ENCODE results near the gene CCDC38.
A peak's percentile ranks its signal among the peaks of the same experiment; 100 is the strongest.

CCDC38 gene

DNA sequence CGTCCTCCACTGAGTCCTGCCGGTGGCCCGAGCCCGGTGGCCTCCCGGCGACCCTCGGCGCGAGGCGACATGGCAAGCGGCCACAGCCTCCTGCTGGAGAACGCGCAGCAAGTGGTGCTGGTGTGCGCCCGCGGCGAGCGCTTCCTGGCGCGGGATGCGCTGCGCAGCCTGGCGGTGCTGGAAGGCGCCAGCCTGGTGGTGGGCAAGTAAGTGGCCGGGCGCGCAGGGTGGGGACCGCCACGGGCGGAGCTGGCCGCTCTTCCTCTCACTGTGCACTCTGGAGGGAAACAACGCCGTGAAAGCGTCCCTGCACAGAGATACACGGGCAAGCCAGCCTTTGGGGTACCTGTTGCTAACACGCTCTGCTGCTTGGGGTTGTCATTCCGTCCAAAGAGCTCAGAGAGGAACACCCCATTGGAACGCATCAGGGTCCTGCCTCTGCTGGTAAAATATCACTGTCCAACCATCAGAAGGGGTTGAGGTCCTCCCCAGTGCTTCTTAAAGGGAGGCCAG, 972 bp upstream of the CCDC38 start, which contains the start of gene AMDHD1:
Gene AMDHD1, plus strand, starts transcription at position 2 of the 513 bp plus-strand sequence. Its CDS starts 68 bp downstream, at position 70.
- H3K27me3 ChIP-seq (replicated peaks; ENCODE audit: control insufficient read depth, insufficient read depth, low read length, poor library complexity, severe bottlenecking), result no peaks in the 10 kb centered on the region
- DNase-seq, result peak; percentile 26 to 39 (median 35)
- H3K4me1 ChIP-seq (ENCODE audit: control insufficient read depth, insufficient read depth, low read length, poor library complexity, severe bottlenecking), result peaks cover 6% of the 10 kb centered on the region
- no peaks in the 10 kb centered on the region for H3K36me3 ChIP-seq (ENCODE audit: control insufficient read depth, insufficient read depth, low read length)
- H3K4me3 ChIP-seq (ENCODE audit: insufficient read depth, low read depth, low read length, poor library complexity, severe bottlenecking), result peak within 1 kb of the TSS; percentile 93
- peak within 1 kb of the TSS; percentile 71 for H3K27ac ChIP-seq (ENCODE audit: insufficient read depth, low read length, poor library complexity, severe bottlenecking)
- no peaks in the 10 kb centered on the region for H3K9me3 ChIP-seq (ENCODE audit: control insufficient read depth, low read length)

DNA sequence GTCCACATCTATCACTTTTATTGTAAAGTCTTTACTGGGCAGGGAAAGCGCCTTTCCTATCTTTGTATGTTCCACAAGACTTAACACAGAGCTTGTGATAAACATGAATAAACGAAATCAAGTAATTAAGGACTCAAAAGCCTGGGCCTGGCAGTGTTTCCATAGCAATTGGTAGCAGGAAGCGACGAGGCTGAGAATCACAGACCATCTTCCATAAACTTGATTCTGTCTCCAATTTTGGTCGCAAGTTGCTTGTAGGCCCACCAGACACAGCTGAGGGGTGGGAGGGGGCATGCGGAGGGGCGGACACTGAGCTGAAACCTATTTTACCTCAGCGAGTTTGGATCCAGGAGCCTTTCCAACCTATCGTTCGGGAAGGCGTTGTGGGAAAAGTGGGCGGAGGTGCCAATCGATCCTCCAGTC, 302 bp downstream of the CCDC38 start:
- H3K4me1 ChIP-seq (ENCODE audit: control insufficient read depth, insufficient read depth, low read length, poor library complexity, severe bottlenecking), result peaks cover 6% of the 10 kb centered on the region
- no peaks in the 10 kb centered on the region for H3K9me3 ChIP-seq (ENCODE audit: control insufficient read depth, low read length)
- no peaks in the 10 kb centered on the region for H3K36me3 ChIP-seq (ENCODE audit: control insufficient read depth, insufficient read depth, low read length)
- no peaks in the 10 kb centered on the region for H3K27me3 ChIP-seq (replicated peaks; ENCODE audit: control insufficient read depth, insufficient read depth, low read length, poor library complexity, severe bottlenecking)
- DNase-seq, result no peak
- peak overlapping the region; percentile 93 for H3K4me3 ChIP-seq (ENCODE audit: insufficient read depth, low read depth, low read length, poor library complexity, severe bottlenecking)
- peak overlapping the region; percentile 71 for H3K27ac ChIP-seq (ENCODE audit: insufficient read depth, low read length, poor library complexity, severe bottlenecking)

DNA sequence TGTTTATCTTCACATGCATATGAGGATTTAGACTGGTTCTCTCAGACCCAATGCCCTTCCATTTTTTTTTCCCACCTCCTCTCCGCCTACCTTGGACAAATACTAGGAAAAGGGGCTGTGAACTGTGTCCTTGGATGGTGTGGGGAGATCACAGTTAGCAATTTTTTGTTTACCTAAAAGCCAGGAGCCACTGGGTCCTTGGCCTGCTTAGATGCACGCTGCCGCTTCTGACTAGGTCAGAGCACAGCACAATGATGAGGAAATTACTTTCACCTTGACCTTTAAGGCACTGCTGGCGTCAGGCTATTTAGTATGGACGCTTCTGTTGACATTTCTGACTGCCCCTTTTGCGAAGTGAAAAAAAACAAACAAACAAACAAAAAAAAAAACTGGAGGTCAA, 1.9 kb downstream of the CCDC38 start:
- DNase-seq, result no peak
- Histone ChIP-seq H3K9me3 (ENCODE audit: control insufficient read depth, low read length) (no peaks in the 10 kb centered on the region), H3K27me3 (replicated peaks; ENCODE audit: control insufficient read depth, insufficient read depth, low read length, poor library complexity, severe bottlenecking) (no peaks in the 10 kb centered on the region), H3K36me3 (ENCODE audit: control insufficient read depth, insufficient read depth, low read length) (no peaks in the 10 kb centered on the region), H3K27ac (ENCODE audit: insufficient read depth, low read length, poor library complexity, severe bottlenecking) (no peak overlapping the region), H3K4me3 (ENCODE audit: insufficient read depth, low read depth, low read length, poor library complexity, severe bottlenecking) (no peak overlapping the region), H3K4me1 (ENCODE audit: control insufficient read depth, insufficient read depth, low read length, poor library complexity, severe bottlenecking) (peaks cover 6% of the 10 kb centered on the region)

DNA sequence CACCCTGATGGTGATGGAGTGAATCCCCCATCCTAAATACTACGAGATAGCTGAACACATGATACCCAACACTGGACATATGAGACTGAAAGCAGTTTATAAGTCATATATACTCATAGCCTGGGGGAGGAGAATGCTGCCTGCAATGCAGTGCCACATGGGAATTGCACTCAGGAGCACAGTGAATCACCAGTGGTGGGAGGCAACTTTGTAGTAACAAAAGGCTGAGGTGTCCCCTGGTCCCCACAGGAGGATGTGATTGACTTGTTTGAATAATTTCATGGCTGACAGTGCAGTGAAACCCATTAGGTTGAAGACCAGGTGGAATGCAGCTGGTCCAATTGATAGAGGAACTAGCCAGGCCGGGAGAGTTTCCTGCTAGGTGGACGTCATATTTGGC, 20.2 kb downstream of the CCDC38 start:
- Histone ChIP-seq H3K4me3 (ENCODE audit: insufficient read depth, low read depth, low read length, poor library complexity, severe bottlenecking) (no peak overlapping the region), H3K27me3 (replicated peaks; ENCODE audit: control insufficient read depth, insufficient read depth, low read length, poor library complexity, severe bottlenecking) (no peaks in the 10 kb centered on the region), H3K36me3 (ENCODE audit: control insufficient read depth, insufficient read depth, low read length) (no peaks in the 10 kb centered on the region), H3K27ac (ENCODE audit: insufficient read depth, low read length, poor library complexity, severe bottlenecking) (no peak overlapping the region), H3K4me1 (ENCODE audit: control insufficient read depth, insufficient read depth, low read length, poor library complexity, severe bottlenecking) (no peaks in the 10 kb centered on the region), H3K9me3 (ENCODE audit: control insufficient read depth, low read length) (no peaks in the 10 kb centered on the region)
- no peak for DNase-seq

DNA sequence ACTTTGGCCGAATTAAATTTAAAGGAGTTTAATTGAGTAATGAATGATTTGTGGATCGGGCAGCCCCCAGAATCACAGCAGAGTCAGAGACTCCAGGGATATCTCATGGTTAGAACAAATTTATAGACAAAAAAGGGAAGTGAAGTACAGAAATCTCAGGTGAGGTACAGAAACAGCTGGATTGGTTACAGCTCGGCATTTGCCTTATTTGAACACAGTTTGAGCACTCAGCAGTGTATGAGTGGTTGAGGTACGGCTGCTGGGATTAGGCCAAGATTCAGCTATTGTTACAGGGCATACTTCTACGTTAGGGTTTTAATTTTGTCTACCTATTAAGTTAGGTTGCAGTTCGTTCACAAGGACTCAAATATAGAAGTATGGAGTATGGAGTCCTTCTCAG, 23.3 kb downstream of the CCDC38 start:
- Histone ChIP-seq H3K27me3 (replicated peaks; ENCODE audit: control insufficient read depth, insufficient read depth, low read length, poor library complexity, severe bottlenecking) (no peaks in the 10 kb centered on the region), H3K4me3 (ENCODE audit: insufficient read depth, low read depth, low read length, poor library complexity, severe bottlenecking) (no peak overlapping the region), H3K36me3 (ENCODE audit: control insufficient read depth, insufficient read depth, low read length) (no peaks in the 10 kb centered on the region), H3K4me1 (ENCODE audit: control insufficient read depth, insufficient read depth, low read length, poor library complexity, severe bottlenecking) (no peaks in the 10 kb centered on the region), H3K27ac (ENCODE audit: insufficient read depth, low read length, poor library complexity, severe bottlenecking) (no peak overlapping the region), H3K9me3 (ENCODE audit: control insufficient read depth, low read length) (no peaks in the 10 kb centered on the region)
- no peak for DNase-seq

DNA sequence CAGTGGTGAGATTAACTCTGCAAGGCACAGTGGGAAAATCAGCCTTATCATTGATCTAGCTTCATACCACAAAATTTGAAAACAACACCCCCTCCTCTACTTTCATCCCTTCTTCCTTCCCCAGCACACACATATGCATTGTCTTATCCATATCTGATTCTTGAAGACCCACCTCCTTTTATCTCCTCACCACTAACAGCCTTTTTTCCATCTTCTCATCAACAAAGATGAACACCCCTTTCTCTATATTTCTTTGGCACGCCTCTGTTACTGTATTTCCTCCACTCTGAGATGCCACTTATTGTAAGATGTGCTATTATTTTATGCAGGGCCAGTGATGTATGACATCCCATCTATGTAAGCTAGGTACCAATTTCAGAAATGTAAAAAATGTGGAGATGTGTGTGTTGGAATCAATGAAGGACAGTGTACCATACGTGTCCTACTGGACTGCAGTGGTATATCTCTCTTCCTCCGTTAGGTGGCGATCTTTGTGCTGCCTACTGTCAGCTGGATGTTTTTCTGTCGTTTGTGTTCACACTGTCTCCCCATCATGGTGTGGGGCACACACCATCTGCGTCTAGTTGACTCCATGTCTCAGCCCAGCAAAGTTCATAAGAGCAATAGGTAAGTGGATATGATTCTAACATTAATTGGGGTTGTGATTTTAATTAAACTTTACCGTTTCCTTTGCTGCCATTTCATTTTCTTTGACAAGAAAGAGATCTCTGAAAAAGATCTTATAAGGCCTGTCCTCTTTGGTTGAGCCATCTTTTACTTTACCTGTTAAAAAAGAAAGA, 24.0 kb downstream of the CCDC38 start:
- H3K4me1 ChIP-seq (ENCODE audit: control insufficient read depth, insufficient read depth, low read length, poor library complexity, severe bottlenecking), result no peaks in the 10 kb centered on the region
- peak in 1 of 3 donors; percentile 29 for DNase-seq

DNA sequence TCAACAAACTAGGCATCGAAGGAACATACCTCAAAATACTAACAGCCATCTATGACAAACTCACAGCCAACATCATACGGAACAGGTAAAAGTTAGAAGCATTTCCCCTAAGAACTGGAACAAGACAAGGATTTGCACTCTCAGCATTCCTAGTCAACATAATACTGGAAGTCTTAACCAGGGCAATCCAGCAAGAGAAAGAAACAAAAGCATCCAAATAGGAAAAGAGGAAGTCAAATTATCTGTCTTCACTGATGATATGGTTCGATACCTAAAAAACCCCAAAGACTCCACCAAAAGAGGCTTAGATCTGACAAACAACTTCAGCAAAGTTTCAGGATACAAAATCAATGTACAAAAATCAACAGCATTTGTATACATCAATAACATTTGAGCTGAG, 32.5 kb downstream of the CCDC38 start:
- Histone ChIP-seq H3K4me3 (ENCODE audit: insufficient read depth, low read depth, low read length, poor library complexity, severe bottlenecking) (no peak overlapping the region), H3K4me1 (ENCODE audit: control insufficient read depth, insufficient read depth, low read length, poor library complexity, severe bottlenecking) (no peaks in the 10 kb centered on the region), H3K27ac (ENCODE audit: insufficient read depth, low read length, poor library complexity, severe bottlenecking) (no peak overlapping the region), H3K27me3 (replicated peaks; ENCODE audit: control insufficient read depth, insufficient read depth, low read length, poor library complexity, severe bottlenecking) (no peaks in the 10 kb centered on the region), H3K9me3 (ENCODE audit: control insufficient read depth, low read length) (no peaks in the 10 kb centered on the region), H3K36me3 (ENCODE audit: control insufficient read depth, insufficient read depth, low read length) (no peaks in the 10 kb centered on the region)
- no peak for DNase-seq

More for the DNA sequence above, 24.0 kb downstream of the CCDC38 start:
- no peaks in the 10 kb centered on the region for H3K36me3 ChIP-seq (ENCODE audit: control insufficient read depth, insufficient read depth, low read length)
- no peaks in the 10 kb centered on the region for H3K27me3 ChIP-seq (replicated peaks; ENCODE audit: control insufficient read depth, insufficient read depth, low read length, poor library complexity, severe bottlenecking)
- no peak overlapping the region for H3K27ac ChIP-seq (ENCODE audit: insufficient read depth, low read length, poor library complexity, severe bottlenecking)
- no peaks in the 10 kb centered on the region for H3K9me3 ChIP-seq (ENCODE audit: control insufficient read depth, low read length)
- H3K4me3 ChIP-seq (ENCODE audit: insufficient read depth, low read depth, low read length, poor library complexity, severe bottlenecking), result no peak overlapping the region

DNA sequence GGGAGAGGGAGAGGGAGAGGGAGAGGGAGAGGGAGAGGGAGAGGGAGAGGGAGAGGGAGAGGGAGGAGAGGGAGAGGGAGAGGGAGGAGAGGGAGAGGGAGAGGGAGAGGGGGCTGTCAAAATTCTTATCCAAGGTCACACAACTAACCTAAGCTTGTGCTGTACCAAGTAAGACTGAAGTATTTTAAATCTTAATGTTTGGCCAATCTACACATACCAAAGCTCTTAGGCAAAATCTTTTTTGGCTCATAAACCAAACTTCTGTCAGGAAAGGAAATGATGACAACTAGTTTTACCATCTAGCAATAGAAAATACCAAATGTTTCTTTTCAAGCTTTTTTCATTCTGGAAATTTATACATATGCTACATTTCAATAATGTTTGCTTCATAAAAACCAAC, 33.8 kb downstream of the CCDC38 start:
- Histone ChIP-seq H3K27me3 (replicated peaks; ENCODE audit: control insufficient read depth, insufficient read depth, low read length, poor library complexity, severe bottlenecking) (no peaks in the 10 kb centered on the region), H3K9me3 (ENCODE audit: control insufficient read depth, low read length) (no peaks in the 10 kb centered on the region), H3K4me3 (ENCODE audit: insufficient read depth, low read depth, low read length, poor library complexity, severe bottlenecking) (no peak overlapping the region), H3K27ac (ENCODE audit: insufficient read depth, low read length, poor library complexity, severe bottlenecking) (no peak overlapping the region), H3K4me1 (ENCODE audit: control insufficient read depth, insufficient read depth, low read length, poor library complexity, severe bottlenecking) (no peaks in the 10 kb centered on the region), H3K36me3 (ENCODE audit: control insufficient read depth, insufficient read depth, low read length) (no peaks in the 10 kb centered on the region)
- DNase-seq, result no peak

DNA sequence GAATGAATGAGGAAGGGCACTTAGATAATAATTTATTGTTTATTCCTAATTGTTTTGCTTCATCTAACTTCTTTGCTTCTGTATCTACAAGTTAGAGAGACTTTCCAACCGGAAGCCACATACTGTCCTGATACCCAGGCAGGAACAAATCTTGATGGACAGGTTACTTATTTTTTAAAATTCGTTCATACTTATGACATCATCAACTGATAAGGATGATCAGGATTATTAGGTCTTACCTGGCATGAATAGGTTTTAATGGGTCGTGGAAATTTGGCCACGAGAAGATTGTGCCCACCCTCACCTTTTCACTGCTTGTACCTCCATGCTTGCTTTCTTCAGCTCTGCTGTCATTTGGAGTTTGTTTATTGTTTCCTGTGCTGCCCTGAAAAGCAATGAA, 44.3 kb downstream of the CCDC38 start:
- Histone ChIP-seq H3K4me3 (ENCODE audit: insufficient read depth, low read depth, low read length, poor library complexity, severe bottlenecking) (no peak overlapping the region), H3K27me3 (replicated peaks; ENCODE audit: control insufficient read depth, insufficient read depth, low read length, poor library complexity, severe bottlenecking) (peaks cover 5% of the 10 kb centered on the region), H3K27ac (ENCODE audit: insufficient read depth, low read length, poor library complexity, severe bottlenecking) (no peak overlapping the region), H3K4me1 (ENCODE audit: control insufficient read depth, insufficient read depth, low read length, poor library complexity, severe bottlenecking) (no peaks in the 10 kb centered on the region), H3K36me3 (ENCODE audit: control insufficient read depth, insufficient read depth, low read length) (no peaks in the 10 kb centered on the region), H3K9me3 (ENCODE audit: control insufficient read depth, low read length) (no peaks in the 10 kb centered on the region)
- DNase-seq, result no peak

DNA sequence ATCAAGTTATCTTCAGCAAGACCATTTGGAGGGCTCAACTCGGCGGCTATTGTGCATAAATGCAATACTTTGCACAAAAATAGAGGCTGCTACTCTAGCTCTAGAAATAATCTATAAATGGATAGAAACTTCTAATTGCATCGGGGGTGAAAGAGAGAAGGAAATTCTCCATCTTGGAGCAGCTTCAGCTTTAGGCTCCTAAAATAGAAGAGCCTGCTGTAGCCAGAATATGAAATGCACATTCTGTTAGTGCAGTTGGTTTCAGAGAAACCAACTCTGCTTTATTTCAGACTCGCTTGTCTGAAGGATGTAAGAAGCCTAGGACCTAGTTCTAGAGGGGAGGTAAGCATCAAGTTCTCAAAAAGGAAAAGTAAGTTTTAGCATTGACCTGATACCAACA, 45.6 kb downstream of the CCDC38 start:
- Histone ChIP-seq H3K36me3 (ENCODE audit: control insufficient read depth, insufficient read depth, low read length) (no peaks in the 10 kb centered on the region), H3K4me3 (ENCODE audit: insufficient read depth, low read depth, low read length, poor library complexity, severe bottlenecking) (no peak overlapping the region), H3K27me3 (replicated peaks; ENCODE audit: control insufficient read depth, insufficient read depth, low read length, poor library complexity, severe bottlenecking) (peaks cover 5% of the 10 kb centered on the region), H3K27ac (ENCODE audit: insufficient read depth, low read length, poor library complexity, severe bottlenecking) (no peak overlapping the region), H3K4me1 (ENCODE audit: control insufficient read depth, insufficient read depth, low read length, poor library complexity, severe bottlenecking) (no peaks in the 10 kb centered on the region), H3K9me3 (ENCODE audit: control insufficient read depth, low read length) (no peaks in the 10 kb centered on the region)
- no peak for DNase-seq
